ENCODE results near the gene PUS1.

DNA sequence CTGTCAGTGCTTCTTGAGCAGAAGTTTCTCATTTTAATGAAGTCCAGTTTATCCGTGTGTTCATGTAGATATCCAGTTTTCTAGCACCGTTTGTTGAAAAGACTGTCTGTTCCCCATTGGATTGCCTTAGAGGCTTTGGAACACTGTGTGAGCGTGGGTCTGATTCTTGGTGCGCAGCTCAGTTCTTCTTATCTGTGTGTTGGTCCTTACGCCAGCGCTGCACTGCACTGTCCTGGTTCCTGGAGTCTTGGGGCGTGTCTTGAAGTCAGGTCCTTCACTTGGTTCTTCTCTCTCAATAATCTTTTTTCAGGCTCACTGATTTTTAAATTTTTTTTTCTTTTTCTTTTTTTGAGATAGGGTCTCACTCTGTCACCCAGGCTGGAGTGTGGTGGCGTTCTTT is 46.2 kb downstream of the PUS1 start:
- TF ChIP-seq, protein P1, sequence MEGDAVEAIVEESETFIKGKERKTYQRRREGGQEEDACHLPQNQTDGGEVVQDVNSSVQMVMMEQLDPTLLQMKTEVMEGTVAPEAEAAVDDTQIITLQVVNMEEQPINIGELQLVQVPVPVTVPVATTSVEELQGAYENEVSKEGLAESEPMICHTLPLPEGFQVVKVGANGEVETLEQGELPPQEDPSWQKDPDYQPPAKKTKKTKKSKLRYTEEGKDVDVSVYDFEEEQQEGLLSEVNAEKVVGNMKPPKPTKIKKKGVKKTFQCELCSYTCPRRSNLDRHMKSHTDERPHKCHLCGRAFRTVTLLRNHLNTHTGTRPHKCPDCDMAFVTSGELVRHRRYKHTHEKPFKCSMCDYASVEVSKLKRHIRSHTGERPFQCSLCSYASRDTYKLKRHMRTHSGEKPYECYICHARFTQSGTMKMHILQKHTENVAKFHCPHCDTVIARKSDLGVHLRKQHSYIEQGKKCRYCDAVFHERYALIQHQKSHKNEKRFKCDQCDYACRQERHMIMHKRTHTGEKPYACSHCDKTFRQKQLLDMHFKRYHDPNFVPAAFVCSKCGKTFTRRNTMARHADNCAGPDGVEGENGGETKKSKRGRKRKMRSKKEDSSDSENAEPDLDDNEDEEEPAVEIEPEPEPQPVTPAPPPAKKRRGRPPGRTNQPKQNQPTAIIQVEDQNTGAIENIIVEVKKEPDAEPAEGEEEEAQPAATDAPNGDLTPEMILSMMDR (IDR thresholded peaks at IDR 0.05; ENCODE audit: control extremely low read depth in 1 of 3, insufficient read depth in 1 of 3, low read depth in 1 of 3, low read length in 3 of 3) = no peak
- TF ChIP-seq CHD1 (IDR thresholded peaks at IDR 0.05; ENCODE audit: low read depth, low read length) (no peak), POLR2A (IDR thresholded peaks at IDR 0.05; ENCODE audit: control extremely low read depth in 1 of 2, low read depth in 2 of 2, low read length in 2 of 2) (no peak), EZH2 (IDR thresholded peaks at IDR 0.05; ENCODE audit: low read depth, low read length, severe bottlenecking) (no peak), TCF12 (IDR thresholded peaks at IDR 0.05; ENCODE audit: low read depth, low read length) (no peak)
